NCI-H2081 treated with DMSO at 0.1 percent for 48 hours (cell line): ENCODE data around the gene SSTR5.
"Not testable (repeated sequence)": the region's sequence is repeated elsewhere in the genome, so short reads cannot be mapped to it uniquely, and the experiment has no call there.

ENCODE experiments used
- DNase-seq: peaks from one replicate; lab custom pipeline; 2025; lab: John Stamatoyannopoulos, UW

Gene SSTR5

GRCh38 chr16:1072526-1073261 lies at the start of gene SSTR5:
Gene SSTR5, plus strand, starts transcription at chr16:1072747. Its CDS starts 6,122 bp downstream, at chr16:1078869.
- DNase-seq: no peak

DNA sequence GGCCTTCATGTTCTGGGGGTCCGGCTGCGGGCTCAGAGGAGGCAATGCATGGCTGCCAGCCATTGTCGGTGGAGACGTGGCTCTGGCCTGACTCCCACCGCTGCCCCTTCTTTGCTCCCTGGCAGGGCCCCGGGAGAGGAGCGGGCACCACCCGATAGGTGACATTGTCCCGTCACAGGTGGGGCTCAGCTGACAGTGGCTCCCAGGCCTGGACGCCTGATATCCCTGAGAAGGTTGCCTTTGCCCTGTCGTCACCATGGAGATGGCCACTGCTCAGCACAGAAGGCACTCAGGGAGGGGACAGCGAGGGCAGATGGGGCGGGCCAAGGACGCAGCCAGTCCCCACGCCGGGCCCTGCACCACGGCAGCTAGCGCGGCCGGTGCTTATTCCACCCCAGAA lies 48.4 kb upstream of the SSTR5 start:
- no peak for DNase-seq

DNA sequence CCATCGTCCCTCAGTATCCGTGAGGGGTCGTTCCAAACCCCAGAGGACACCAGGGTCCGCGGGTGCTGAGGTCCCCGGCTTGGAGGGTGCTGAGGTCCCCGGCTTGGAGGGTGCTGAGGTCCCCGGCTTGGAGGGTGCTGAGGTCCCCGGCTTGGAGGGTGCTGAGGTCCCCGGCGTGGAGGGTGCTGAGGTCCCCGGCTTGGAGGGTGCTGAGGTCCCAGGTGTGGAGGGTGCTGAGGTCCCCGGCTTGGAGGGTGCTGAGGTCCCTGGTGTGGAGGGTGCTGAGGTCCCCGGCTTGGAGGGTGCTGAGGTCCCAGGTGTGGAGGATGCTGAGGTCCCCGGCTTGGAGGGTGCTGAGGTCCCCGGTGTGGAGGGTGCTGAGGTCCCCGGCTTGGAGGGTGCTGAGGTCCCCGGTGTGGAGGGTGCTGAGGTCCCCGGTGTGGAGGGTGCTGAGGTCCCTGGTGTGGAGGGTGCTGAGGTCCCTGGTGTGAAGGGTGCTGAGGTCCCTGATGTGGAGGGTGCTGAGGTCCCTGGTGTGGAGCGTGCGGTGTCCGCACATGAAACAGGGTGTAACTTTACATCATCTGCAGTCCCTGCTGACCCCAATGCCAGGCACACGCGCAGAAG lies 47.3 kb upstream of the SSTR5 start:
- not testable (repeated sequence) for DNase-seq

DNA sequence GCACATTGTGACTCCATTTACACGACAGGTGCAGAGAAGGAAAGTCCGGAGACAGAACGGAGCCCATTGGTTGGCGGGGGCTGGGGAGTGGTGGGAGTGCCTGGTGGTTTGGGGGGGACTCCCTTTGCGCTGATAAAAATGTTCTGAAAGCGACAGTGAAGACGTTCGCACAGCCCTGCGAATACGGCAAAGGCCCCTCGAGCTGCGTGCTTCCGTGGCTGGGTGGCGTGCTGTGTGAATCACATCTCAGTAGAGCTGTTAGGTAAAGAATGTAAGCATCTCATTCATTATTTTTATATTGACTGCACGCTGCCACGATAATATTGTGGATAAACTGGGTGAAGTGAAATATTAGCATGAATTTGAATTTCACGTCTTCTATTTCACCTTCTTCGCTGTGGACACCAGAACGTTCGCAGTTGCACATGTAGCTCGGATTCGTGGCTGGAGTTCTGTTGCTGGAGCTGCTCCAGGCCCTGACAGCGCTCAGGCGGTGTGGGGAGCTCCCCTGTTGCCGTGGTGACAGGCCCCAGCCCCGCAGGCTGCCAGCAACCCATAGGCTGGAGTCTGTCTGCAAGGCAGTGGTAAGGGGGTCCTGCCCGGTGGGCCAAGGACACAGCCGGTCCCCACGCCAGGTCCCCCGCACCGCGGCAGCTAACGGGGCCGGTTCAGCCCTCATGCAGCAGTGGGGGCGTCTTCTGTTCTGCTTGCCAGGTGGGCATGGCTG lies 46.3 kb upstream of the SSTR5 start:
- no peak for DNase-seq

GRCh38 chr16:1026784-1027500 lies 45.6 kb upstream of the SSTR5 start:
- no peak for DNase-seq

DNA sequence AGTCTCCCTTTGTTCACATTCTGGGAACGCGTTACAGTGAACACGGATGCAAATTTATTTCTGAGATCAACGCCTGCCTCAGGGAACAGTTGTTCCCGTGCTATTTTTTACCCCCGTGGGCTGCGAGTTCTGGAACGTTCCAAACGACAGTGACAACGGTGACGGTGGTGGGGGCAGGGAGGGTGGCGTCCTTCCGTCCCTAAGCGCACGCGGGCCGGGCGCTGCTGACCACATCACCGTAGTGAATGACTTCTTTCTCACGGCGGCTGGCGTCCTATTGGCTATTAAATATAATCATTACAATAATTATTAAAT lies 45.1 kb upstream of the SSTR5 start:
- no peak for DNase-seq

DNA sequence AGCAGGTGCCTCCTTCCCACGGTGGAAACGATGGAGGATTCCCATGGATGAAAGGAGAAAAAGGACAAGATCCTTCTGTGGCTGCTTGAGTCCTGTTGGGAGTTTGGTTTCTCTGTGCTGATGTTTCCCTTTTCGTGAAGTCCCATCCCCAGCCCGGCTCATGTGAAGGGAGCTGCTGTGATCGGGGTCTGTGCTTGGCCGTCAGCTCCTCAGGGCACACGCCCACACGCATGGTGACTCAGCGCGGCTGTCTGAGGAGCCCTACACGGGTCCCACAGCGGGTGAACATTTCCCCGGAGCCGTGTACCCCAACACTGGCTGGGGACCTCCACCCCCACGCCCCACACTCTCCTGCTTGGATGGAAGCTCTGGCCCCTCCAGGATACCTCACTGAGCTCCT lies 44.5 kb upstream of the SSTR5 start:
- no peak for DNase-seq

GRCh38 chr16:1028524-1029258 lies 43.9 kb upstream of the SSTR5 start:
- DNase-seq: no peak

- no peak for DNase-seq
Measured at GRCh38 chr16:1029259-1029545, 43.3 kb upstream of the SSTR5 start.

DNA sequence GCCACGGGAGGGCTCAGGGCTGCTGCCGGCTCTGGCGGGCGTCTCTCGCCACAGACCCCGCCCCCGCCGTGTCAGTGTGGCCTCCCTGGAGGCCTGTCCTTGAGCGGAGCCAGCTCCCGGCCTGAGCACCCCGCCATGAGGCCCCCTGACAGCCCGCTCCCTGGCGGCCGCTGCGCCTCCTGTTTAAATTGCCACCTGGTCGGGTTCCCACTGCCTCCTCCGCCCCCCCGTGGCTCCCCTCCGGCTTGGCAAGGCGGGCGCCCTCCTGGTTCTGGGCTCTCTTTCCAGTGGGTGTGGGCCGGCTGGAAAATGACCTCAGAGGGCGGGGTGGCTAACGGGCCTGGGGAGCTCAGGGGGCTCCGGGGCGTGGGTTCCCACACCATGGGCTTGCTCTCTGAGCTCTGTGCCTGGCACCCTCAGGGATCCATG lies 42.1 kb upstream of the SSTR5 start:
- DNase-seq: no peak

DNA sequence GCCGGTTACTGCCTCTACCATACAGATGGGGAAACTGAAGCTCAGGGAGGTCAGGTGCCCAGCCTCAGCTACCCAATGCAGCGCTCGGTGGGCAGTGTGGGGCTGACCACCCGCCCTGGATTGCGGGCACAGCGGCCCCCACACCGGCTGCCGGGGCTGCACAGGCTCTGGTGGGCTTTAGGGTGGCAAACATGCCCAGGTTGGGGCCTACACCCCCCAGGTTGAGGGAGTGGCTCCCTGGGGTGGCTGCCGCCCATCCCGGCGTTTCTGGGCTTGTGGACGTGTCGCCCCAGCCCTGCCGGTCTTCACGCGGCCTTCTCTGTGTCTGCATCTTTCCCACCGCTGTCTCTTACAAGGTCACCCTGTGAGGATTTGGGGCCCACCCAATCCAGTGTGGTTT lies 40.9 kb upstream of the SSTR5 start:
- DNase-seq: no peak

DNA sequence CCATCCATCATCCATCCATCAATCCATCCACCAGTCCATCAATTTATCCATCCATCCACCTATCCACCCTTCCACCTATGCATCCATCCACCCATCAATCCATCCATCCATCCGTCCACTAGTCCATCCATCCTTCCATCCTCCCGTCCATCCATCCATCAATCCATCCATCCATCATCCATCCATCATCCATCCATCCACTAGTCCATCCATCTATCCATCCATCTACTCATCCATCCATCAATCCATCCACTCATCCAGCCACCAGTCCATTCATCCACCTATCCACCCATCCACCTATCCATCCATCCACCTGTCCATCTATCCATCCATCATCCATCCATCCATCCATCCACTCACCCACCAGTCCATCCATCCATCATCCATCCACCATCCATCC lies 39.9 kb upstream of the SSTR5 start:
- no peak for DNase-seq

DNA sequence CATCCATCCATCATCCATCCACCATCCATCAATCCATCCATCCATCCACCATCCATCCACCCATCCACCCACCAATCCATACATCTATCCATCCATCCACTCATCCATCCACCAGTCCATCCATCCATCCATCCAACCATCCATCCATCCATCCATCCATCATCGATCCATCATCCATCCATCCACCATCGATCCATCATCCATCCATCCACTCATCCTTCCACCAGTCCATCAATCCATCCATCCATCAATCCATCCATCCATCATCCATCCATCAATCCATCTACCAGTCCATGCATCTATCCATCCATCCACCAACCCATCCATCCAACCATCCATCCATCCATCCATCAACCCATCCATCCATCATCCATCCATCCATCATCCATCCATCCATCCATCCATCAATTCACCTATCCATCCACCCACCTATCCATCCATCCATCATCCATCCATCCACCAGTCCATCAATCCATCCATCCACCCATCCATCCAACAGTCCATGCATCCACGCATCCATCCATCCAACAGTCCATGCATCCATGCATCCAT lies 39.3 kb upstream of the SSTR5 start:
- DNase-seq: no peak

- DNase-seq: no peak
Measured at GRCh38 chr16:1034230-1035065, 38.1 kb upstream of the SSTR5 start.

- no peak for DNase-seq
Measured at GRCh38 chr16:1035066-1035415, 37.5 kb upstream of the SSTR5 start.

GRCh38 chr16:1036166-1036565 lies 36.4 kb upstream of the SSTR5 start:
- DNase-seq: no peak

DNA sequence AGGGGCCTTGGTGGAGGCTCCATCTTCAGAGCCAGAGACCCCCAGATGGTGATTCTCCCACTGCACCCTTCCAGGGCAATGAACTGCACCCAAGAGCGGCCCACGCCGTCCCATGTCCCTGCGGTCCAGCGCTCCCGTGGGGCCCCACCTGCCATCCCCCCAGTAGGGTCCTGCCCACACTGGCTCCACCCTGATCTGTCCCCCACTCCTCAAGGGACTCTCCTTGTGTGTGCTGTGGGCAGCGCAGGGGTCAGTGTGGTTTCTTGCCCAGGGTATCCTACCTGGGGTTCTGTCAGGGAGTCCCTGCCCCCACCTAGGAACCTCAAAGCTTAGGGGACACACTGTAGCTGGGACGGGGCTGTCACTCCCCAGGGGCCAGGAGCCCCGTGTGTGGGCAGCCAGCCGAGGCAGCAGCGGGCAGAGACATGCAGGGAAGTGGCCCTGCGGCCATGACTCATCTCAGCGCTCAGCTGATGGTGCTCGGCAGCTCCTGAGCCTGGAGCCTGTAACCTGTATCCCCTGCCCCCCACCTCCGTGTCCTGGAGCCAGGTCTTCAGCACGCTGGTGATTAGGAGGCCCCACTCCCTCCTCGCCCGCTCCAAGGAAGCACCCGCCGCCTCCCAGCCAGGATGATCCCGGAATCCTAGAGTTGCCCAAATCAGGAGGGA lies 35.7 kb upstream of the SSTR5 start:
- no peak for DNase-seq

GRCh38 chr16:1037394-1038257 lies 34.9 kb upstream of the SSTR5 start:
- DNase-seq: no peak

DNA sequence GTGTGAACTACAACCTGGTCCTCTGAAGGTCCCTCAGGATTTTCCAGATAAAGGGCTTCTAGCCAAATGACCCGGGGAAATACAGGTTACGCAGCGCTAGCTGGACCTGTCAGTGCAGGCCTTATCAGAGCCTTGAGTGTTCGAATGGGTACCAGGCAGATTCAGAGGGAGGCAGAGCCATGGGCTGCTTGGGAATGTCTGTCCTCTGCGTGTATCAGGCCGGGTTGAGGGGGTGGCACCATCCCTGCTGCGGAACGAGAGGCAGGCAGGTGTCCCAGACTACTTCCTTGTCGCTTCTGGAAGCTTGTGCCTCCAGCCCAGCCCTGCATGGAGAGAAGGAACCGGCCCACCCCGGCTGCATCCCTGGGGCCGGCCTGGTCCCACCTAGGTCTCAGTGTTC lies 33.6 kb upstream of the SSTR5 start:
- no peak for DNase-seq

- DNase-seq: no peak
Measured at GRCh38 chr16:1039762-1040161, 32.8 kb upstream of the SSTR5 start.
